Activated CD4-positive, alpha-beta T cell treated with anti-CD3 and anti-CD28 coated beads for 48 hours (primary cell): ENCODE results near the gene GCNT3.
A peak's percentile ranks its signal among the peaks of the same experiment; 100 is the strongest.

ENCODE experiments used
- DNase-seq: peaks from one replicate; pipeline ENCODE4 v3.0.0-alpha.2; 2020

The GCNT3 gene, protein sequence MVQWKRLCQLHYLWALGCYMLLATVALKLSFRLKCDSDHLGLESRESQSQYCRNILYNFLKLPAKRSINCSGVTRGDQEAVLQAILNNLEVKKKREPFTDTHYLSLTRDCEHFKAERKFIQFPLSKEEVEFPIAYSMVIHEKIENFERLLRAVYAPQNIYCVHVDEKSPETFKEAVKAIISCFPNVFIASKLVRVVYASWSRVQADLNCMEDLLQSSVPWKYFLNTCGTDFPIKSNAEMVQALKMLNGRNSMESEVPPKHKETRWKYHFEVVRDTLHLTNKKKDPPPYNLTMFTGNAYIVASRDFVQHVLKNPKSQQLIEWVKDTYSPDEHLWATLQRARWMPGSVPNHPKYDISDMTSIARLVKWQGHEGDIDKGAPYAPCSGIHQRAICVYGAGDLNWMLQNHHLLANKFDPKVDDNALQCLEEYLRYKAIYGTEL

DNA sequence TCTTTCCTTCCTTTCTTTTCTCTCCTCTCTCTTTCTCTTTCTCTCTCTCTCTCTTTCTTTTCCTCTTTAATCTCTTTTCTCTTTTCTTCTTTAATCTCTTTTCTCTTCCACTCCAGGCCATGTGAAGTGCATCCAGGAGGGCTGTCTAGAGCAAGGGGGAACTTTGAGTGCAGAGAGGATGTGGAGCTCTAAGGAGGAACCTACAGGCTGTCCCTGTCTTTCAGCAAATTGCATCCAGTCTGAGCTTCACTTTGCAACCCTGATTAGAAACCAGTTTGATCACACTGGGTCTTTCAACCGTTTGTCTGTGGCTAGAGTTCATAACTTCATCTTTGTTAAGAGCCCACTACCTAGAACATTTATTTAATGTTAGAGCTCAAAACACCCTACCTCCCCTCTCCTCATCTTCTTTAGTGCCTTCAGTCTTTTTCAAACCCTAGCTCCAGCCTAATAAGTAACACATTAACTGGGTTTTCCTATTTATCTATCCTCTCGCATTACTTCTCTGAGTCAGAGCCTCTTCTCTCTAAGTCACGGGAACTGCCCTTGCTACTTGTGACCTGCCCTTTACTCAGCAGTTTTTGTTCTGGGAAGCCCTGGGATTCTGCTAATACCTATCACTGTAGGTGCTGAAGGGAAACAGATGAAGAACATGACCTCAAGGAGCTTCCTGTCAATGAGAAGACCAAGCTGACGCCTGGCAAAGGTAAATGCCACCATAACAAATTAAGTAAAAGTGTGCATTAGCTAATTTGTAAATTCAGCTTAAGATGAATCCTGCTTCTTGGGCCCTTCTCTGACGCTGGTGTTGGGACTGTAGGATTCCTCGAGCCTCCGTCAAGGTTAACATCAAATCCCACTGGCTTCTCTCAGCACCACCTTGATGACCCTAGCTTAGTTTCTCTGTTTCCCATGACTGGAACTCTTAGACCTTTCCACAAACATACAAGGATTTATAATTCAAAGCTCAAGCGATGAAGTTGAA is at the start of gene GCNT3:
Gene GCNT3, plus strand, starts transcription at position 508 of the 985 bp plus-strand sequence. CDS start 6,456 bp downstream, outside the sequence.
- DNase-seq = no peak

DNA sequence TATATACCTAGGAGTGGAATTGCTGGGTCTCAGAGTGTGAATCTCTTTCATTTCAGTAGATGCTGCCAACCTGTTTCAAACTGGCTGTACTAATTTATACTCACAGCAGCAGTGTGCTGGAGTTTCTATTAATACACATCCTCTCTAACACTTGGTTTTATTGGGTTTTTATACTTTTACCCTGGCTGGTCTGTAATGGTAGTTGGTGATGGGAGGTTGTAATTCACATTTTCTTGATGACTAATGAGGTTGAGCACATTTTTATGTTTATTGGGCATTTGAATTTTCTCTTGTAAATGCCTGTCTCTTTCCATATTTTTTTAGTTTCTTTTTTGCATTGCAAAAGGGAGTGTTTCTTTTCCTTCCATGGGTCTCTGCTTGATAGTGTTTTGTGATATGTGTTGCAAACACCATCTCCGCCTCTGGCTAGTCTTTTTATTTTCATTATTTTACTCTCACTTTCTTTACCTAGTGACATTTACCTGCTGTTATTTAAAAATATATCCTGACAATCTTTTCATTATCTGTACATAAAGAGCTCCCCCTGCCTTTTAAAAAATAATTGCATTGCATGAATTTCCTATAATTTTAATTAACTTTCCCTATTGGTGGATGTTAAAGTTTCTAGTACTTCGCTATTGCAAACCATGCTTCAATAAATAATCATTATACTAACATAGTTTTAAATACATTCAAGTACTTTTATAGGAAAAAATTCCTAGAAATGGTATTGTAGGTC is 49.0 kb upstream of the GCNT3 start:
- no peak for DNase-seq

DNA sequence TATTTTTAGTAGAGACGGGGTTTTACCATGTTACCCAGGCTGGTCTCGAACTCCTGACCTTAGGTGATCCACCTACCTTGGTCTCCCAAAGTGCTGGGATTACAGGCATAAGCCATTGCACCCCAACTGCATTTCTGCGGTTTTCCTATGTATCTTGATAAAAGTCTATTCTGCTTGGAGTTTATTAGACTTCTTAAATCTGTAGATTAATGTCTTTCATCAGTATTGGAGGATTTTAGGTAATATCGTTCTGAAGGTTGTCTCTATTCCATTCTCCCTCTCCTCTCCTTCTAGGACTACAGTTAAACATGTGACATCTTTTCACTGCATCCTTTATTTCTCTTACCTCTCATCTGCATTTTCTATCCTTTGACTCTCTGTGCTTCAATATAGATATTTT is 46.3 kb upstream of the GCNT3 start:
- DNase-seq = no peak

DNA sequence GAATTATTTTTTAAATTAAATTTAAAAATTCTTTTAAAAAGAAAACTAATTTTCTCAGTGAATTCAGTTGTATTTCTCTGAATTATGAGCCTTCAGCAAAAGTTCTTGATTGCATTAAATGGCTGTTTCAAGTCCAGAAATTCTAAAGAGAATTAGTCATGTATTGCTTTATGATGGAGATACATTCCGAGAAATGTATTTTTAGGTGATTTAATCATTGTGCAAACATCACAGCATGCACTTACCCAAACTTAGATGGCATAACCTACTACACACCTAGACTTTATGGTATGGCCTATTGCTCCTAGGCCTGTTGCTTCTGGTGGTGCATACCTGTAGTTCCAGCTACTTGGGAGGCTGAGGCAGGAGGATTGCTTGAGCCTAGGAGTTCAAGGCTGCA is 44.3 kb upstream of the GCNT3 start:
- DNase-seq = no peak

GRCh38 chr15:59569477-59569876 is 42.1 kb upstream of the GCNT3 start:
- no peak for DNase-seq

GRCh38 chr15:59570315-59570714 is 41.3 kb upstream of the GCNT3 start:
- no peak for DNase-seq

DNA sequence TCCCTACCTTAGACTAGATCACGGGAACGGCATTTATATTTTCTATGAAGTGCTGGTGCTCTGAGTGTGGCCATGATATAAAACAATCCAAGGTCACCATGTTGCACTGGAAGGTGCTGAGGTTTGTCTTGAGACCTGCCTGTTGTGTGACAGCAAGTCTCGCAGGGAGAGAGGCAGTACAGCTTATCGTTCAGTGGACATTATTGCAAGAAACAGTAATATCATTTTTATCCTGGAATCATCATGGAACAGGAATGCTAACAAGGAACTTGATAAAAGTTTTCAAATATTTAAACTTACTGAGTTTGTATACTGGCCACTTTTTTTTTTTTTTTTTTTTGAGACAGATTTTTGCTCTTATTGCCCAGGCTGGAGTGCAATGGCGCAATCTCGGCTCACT is 40.0 kb upstream of the GCNT3 start:
- DNase-seq = no peak

DNA sequence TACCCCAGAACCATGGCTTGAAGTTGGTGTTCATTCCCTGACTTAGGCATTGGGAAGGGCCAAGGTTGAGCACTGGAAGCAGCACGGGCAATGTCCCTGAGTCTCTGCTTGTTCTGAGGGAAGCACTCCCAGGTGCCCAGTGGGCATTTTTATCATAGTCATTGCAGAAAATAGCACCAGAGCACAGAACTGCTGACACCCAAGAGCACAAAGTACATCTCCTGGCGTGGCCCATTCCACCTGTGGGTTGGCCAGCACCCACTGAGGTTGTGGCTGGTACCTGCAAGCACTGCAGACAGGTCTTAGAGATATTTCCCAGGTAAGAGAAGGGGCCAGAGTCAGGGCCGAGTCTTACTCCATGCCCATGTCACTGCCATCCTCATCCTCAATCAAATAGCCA is 28.5 kb upstream of the GCNT3 start:
- DNase-seq = no peak

DNA sequence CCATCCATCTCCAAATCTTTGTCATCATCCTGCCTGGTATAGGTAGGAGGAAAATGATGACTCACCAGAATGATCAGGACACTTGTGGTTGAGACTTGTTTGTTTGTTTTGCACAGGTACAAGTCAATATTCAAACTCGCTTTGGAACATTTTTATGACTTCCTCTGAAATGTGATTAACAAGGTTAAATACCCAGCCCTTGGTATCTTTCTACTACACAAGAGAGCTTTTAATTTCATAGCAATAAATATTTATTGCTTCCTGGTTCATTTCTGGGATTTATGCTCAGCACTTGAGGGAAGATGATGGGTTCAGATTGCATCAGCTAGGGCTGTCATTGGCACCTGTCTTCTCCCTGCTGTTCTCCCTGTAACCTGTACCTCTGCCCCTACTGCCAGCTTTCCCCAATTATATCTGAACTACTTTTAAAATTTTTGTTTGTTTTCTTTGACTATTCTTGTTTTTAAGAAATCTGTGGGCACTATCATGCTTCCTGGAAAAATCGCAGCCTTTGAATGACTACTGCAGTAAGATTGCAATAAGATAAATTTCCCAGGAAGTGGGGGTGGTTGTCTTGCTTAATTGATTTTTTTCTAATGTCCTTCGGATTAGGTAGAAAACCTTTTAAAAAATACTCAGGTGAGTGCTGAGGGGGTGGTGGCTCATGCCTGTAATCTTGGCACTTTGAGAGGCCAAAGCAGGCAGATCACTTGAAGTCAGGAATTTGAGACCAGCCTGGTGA is 24.3 kb upstream of the GCNT3 start:
- no peak for DNase-seq

- DNase-seq = peak; percentile 8
Observed at GRCh38 chr15:59590027-59590426, 21.6 kb upstream of the GCNT3 start.

- no peak for DNase-seq
Observed at GRCh38 chr15:59591356-59591755, 20.2 kb upstream of the GCNT3 start.

GRCh38 chr15:59594493-59594942 is 17.1 kb upstream of the GCNT3 start:
- no peak for DNase-seq

DNA sequence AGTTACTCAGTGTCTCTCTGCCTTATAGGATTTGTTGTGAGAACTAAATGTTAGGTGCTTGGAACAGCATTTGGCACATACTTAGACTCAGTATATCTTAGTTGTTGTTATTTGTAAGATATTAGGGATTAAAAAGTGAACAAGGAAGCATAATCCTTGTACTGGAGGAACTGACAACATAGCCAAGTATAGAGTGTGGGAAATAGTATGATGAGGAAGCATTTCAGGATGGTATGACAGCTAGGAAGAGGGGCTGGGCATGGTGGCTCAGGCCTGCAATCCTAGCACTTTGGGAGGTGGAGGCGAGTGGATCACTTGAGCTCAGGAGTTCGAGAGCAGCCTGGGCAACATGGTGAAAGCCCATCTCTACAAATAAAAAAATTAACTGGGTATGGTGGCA is 16.6 kb upstream of the GCNT3 start:
- DNase-seq = no peak

DNA sequence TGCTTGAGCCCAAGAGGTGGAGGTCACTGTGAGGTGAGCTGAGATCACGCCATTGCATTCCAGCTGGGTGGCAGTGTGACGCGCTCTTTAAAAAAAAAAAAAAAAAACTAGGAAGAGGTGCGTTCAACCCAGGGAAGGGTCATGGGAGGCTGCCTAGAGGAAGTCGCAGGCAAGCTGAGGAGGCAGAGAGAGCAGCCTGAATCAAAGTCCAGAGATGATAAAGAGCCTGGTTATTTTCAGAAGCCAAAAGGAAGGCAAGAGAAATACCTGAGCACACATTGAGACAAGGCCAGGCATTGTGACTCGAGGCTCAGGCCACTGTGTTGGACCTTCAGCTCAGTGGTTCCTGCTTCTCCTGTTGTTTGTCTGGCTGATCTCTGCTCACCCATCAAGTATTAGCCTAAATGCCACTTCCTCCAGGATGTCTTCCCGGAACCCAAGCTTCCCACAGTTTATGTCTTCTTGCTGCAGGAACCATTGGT is 16.1 kb upstream of the GCNT3 start:
- DNase-seq = no peak

DNA sequence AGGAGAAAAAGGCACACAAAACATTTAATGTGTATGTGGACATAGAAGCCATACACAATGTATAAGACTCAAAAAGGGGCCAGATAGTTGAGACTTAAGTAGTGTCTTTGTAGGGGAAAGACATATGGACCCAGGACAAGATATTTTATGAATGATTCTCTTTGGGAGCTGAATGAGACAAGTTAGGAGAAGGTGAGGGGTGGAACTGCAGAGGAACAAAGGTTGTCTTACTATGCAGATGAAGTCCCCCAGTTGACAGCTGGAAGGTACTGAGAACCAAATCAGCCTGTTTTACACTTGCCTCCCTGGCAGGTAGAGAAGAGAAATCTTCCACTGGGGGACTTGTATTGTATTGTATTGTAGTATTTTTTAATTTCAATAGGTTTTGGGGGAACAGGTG is 14.9 kb upstream of the GCNT3 start:
- no peak for DNase-seq

DNA sequence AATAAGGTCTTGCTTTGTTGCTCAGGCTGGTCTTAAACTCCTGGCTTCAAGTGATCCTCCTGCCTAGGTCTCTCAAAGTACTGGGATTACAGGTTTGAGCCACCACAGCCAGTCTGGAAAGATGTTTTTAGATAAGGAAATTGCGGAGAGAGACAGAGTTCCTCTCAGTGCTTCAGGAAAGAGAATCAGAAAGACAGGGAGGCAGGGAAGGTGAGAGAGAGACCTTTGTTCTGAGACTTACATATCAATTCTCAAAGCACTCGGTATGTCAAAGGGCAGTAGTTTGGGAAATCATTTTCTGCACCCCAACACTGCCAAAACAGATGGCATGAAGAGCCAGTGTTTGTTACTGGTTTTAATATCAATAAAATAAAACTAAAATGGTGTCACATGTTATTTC is 13.1 kb upstream of the GCNT3 start:
- no peak for DNase-seq

GRCh38 chr15:59605994-59606393 is 5.6 kb upstream of the GCNT3 start:
- DNase-seq = no peak

DNA sequence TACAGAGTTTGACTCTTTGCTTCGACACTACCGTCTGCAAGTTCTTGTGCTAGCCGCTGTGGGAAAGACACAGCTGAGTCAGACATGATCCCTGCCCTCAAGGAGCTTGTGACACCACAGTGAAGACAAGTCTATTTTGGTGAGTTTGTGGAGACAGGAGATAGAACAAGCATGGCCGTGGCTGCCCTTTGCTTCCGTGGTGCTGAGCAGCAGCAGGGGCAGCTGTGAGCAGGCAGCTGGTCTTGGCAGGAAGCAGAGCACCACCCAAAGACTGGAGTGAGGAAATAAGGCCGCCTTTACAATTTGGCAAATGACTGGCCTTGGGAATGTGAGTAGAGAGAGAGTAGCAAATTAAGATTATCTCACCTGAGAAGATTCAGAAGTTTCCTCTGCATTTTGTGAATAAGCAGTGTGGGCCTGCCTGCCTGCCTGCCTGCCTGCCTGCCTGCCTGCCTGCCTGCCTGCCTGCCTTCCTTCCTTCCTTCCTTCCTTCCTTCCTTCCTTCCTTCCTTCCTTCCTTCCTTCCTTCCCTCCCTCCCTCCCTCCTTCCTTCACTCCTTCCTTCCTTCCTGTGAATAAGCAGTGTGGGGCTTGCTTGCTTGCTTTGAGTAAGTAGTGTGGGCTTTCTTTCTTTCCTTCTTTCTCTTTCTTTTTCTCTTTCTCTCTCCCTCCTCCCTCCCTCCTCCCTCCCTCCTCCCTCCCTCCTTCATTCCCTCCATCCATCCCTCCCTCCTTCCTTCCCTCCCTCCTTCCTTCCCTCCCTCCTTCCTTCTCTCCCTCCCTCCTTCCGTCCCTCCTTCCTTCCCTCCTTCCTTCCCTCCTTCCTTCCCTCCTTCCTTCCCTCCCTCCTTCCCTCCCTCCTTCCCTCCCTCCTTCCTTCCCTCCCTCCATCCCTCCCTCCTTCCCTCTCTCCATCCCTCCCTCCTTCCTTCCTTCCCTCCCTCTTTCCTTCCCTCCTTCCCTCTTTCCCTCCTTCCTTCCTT is 1.6 kb upstream of the GCNT3 start:
- DNase-seq = no peak

- DNase-seq = no peak
Observed at GRCh38 chr15:59614153-59614552, 2.6 kb downstream of the GCNT3 start.

DNA sequence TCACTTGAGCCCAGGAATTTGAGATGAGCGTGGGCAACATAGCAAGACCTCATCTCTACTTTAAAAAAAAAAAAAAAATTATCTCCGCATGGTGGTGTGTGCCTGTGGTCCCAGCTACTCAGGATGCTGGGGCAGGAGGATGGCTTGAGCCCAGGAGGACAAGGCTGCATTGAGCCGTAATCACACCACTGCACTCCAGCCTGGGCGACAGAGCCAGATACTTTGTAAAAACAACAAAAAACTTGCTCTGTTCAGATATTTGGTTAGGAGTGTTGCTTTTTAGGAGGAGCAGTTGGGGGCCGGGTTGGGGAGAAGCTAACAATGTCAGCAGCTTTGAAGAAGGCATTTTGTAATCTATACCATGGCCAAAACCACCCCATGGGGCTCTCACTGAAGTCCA is 4.1 kb downstream of the GCNT3 start:
- no peak for DNase-seq

DNA sequence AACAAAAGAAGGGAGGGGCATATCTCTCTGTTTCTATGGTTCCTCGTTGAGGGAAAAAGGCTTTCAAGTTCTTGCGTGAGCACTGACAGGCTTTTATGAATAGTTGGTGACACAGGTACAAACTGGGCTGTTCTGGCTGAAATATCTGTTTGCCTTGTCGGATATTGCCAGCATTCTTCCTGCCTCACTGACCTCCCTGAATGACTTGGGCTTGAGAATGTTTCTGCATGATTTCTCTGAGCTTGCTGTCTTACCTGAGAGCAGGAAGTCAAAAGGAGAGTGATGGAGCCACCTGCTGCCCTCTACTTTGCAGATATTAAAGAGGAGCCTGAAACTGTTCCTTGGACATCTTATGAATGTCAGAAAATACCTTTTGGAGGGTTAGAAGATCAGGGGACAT is 4.8 kb downstream of the GCNT3 start:
- DNase-seq = no peak
